Measurements from ENCODE around the gene SLC6A19.

SLC6A19 gene

GRCh38 chr5:1208221-1208742 is 6.9 kb downstream of the SLC6A19 start:
- TF ChIP-seq CTCF (IDR thresholded peaks at IDR 0.05; ENCODE audit: low read depth, low read length) = no peak
- TF ChIP-seq EZH2phosphoT487 (IDR thresholded peaks at IDR 0.05; ENCODE audit: low read depth) = no peak
- H3K4me1 ChIP-seq (ENCODE audit: low read length) = no peaks in the 10 kb centered on the region
- no peak overlapping the region for H3K4me2 ChIP-seq (ENCODE audit: low read length)
- H3K27ac ChIP-seq (ENCODE audit: low read length) = no peak overlapping the region
- H3K27me3 ChIP-seq (ENCODE audit: low read depth, low read length) = 0 out of 2 replicates have a peak, but pooled peaks cover 7% of the 10 kb centered on the region
- no peaks in the 10 kb centered on the region for H3K79me2 ChIP-seq (ENCODE audit: low read length)
- H2AFZ ChIP-seq (ENCODE audit: low read depth, low read length) = no peak overlapping the region
- no peaks in the 10 kb centered on the region for H4K20me1 ChIP-seq (ENCODE audit: insufficient read depth, low read length)
- no peak overlapping the region for H3K9ac ChIP-seq (ENCODE audit: low read length)
- no peaks in the 10 kb centered on the region for H3K9me3 ChIP-seq (ENCODE audit: insufficient read depth, low read length)
- no peak overlapping the region for H3K4me3 ChIP-seq (ENCODE audit: low read length)
- no peaks in the 10 kb centered on the region for H3K36me3 ChIP-seq (replicated peaks; ENCODE audit: low read depth, low read length)

GRCh38 chr5:1208743-1209488 is 7.5 kb downstream of the SLC6A19 start:
- H3K4me3 ChIP-seq (ENCODE audit: low read length) = no peak overlapping the region
- no peak overlapping the region for H3K4me2 ChIP-seq (ENCODE audit: low read length)
- no peaks in the 10 kb centered on the region for H4K20me1 ChIP-seq (ENCODE audit: insufficient read depth, low read length)
- H3K9ac ChIP-seq (ENCODE audit: low read length) = no peak overlapping the region
- TF ChIP-seq EZH2phosphoT487 (IDR thresholded peaks at IDR 0.05; ENCODE audit: low read depth) (no peak), CTCF (IDR thresholded peaks at IDR 0.05; ENCODE audit: low read depth, low read length) (peak; percentile 56)
- H3K79me2 ChIP-seq (ENCODE audit: low read length) = no peaks in the 10 kb centered on the region
- H3K27me3 ChIP-seq (ENCODE audit: low read depth, low read length) = 0 out of 2 replicates have a peak, but pooled peaks cover 7% of the 10 kb centered on the region
- no peaks in the 10 kb centered on the region for H3K4me1 ChIP-seq (ENCODE audit: low read length)
- H2AFZ ChIP-seq (ENCODE audit: low read depth, low read length) = no peak overlapping the region
- H3K9me3 ChIP-seq (ENCODE audit: insufficient read depth, low read length) = no peaks in the 10 kb centered on the region
- no peaks in the 10 kb centered on the region for H3K36me3 ChIP-seq (replicated peaks; ENCODE audit: low read depth, low read length)
- H3K27ac ChIP-seq (ENCODE audit: low read length) = no peak overlapping the region

GRCh38 chr5:1209489-1209852 is 8.1 kb downstream of the SLC6A19 start:
- Histone ChIP-seq H3K4me1 (ENCODE audit: low read length) (no peaks in the 10 kb centered on the region), H3K4me2 (ENCODE audit: low read length) (no peak overlapping the region), H3K9ac (ENCODE audit: low read length) (no peak overlapping the region), H3K9me3 (ENCODE audit: insufficient read depth, low read length) (no peaks in the 10 kb centered on the region), H3K79me2 (ENCODE audit: low read length) (no peaks in the 10 kb centered on the region), H3K4me3 (ENCODE audit: low read length) (no peak overlapping the region), H4K20me1 (ENCODE audit: insufficient read depth, low read length) (no peaks in the 10 kb centered on the region), H3K27ac (ENCODE audit: low read length) (no peak overlapping the region), H3K27me3 (ENCODE audit: low read depth, low read length) (0 out of 2 replicates have a peak, but pooled peaks cover 7% of the 10 kb centered on the region), H3K36me3 (replicated peaks; ENCODE audit: low read depth, low read length) (no peaks in the 10 kb centered on the region), H2AFZ (ENCODE audit: low read depth, low read length) (no peak overlapping the region)
- TF ChIP-seq EZH2phosphoT487 (IDR thresholded peaks at IDR 0.05; ENCODE audit: low read depth) = no peak
- TF ChIP-seq CTCF (IDR thresholded peaks at IDR 0.05; ENCODE audit: low read depth, low read length) = no peak

- no peaks in the 10 kb centered on the region for H3K79me2 ChIP-seq (ENCODE audit: low read length)
- H2AFZ ChIP-seq (ENCODE audit: low read depth, low read length) = no peak overlapping the region
Observed at GRCh38 chr5:1209896-1210776, 8.7 kb downstream of the SLC6A19 start.

More at GRCh38 chr5:1209896-1210776, 8.7 kb downstream of the SLC6A19 start:
- Histone ChIP-seq H4K20me1 (ENCODE audit: insufficient read depth, low read length) (no peaks in the 10 kb centered on the region), H3K27ac (ENCODE audit: low read length) (no peak overlapping the region), H3K36me3 (replicated peaks; ENCODE audit: low read depth, low read length) (no peaks in the 10 kb centered on the region), H3K27me3 (ENCODE audit: low read depth, low read length) (0 out of 2 replicates have a peak, but pooled peaks cover 7% of the 10 kb centered on the region), H3K4me2 (ENCODE audit: low read length) (no peak overlapping the region), H3K4me3 (ENCODE audit: low read length) (no peak overlapping the region), H3K9ac (ENCODE audit: low read length) (no peak overlapping the region), H3K9me3 (ENCODE audit: insufficient read depth, low read length) (no peaks in the 10 kb centered on the region), H3K4me1 (ENCODE audit: low read length) (no peaks in the 10 kb centered on the region)
- TF ChIP-seq CTCF (IDR thresholded peaks at IDR 0.05; ENCODE audit: low read depth, low read length) (no peak), EZH2phosphoT487 (IDR thresholded peaks at IDR 0.05; ENCODE audit: low read depth) (no peak)

Measured in OCI-LY3 (cell line).